ENCODE data around the gene ENTPD7. TPM values are rescaled to one million over a fixed set of nuclear protein-coding genes. Genes with fewer than 3 reads are reported as not detected.

Gene ENTPD7
- total and polyA plus RNA-seq, 7 donors = 0.35 to 3.3 (median 1.2) TPM

GRCh38 chr10:99628923-99629624 lies 30.2 kb upstream of the ENTPD7 start:
- WGBS, 3 donors = 79 to 97% (median 89%) methylated on average over 1 of the region's 1 CpG
- no peaks in the 10 kb centered on the region for H3K27me3 ChIP-seq (ENCODE audit: insufficient read depth in 3 of 3, low read length in 2 of 3)
- DNase-seq = no peak

DNA sequence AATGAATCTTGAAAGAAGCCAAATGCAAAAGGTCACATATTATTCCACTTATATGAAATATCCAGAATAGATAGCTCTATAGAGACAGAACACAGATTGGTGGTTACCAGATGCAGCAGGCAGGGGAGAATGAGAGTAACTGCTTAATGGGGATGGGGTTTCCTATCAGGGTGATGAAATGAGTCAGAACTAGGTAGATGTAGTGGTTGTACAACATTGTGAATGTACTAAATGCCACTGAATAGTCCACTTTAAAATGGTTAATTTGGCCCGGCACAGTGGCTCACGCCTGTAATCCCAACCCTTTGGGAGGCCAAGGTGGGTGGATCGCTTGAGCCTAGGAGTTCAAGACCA lies 29.7 kb upstream of the ENTPD7 start:
- Histone ChIP-seq H3K27me3 (ENCODE audit: insufficient read depth in 3 of 3, low read length in 2 of 3) (no peaks in the 10 kb centered on the region), H3K27ac (no peak overlapping the region), H3K4me3 (no peak overlapping the region), H3K4me1 (no peaks in the 10 kb centered on the region), H3K9me3 (no peaks in the 10 kb centered on the region), H3K36me3 (ENCODE audit: insufficient read depth in 1 of 2, low read depth in 1 of 2) (no peaks in the 10 kb centered on the region)
- no peak for DNase-seq
- 53 to 99% (median 71%) methylated on average over 2 to 3 of the region's 3 CpGs for WGBS, 3 donors
- ATAC-seq = no peak
- TF ChIP-seq, protein P1, sequence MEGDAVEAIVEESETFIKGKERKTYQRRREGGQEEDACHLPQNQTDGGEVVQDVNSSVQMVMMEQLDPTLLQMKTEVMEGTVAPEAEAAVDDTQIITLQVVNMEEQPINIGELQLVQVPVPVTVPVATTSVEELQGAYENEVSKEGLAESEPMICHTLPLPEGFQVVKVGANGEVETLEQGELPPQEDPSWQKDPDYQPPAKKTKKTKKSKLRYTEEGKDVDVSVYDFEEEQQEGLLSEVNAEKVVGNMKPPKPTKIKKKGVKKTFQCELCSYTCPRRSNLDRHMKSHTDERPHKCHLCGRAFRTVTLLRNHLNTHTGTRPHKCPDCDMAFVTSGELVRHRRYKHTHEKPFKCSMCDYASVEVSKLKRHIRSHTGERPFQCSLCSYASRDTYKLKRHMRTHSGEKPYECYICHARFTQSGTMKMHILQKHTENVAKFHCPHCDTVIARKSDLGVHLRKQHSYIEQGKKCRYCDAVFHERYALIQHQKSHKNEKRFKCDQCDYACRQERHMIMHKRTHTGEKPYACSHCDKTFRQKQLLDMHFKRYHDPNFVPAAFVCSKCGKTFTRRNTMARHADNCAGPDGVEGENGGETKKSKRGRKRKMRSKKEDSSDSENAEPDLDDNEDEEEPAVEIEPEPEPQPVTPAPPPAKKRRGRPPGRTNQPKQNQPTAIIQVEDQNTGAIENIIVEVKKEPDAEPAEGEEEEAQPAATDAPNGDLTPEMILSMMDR (IDR thresholded peaks at IDR 0.05) = no peak
- intact Hi-C loops (cut with DNase I) = no loop called here

More at GRCh38 chr10:99628923-99629624, 30.2 kb upstream of the ENTPD7 start:
- TF ChIP-seq, protein P1 (IDR thresholded peaks at IDR 0.05) = no peak
- Histone ChIP-seq H3K9me3 (no peaks in the 10 kb centered on the region), H3K4me1 (no peaks in the 10 kb centered on the region), H3K27ac (no peak overlapping the region), H3K4me3 (no peak overlapping the region), H3K36me3 (ENCODE audit: insufficient read depth in 1 of 2, low read depth in 1 of 2) (no peaks in the 10 kb centered on the region)
- ATAC-seq = no peak
- intact Hi-C loops (cut with DNase I) = no loop called here

GRCh38 chr10:99630433-99630832 lies 28.9 kb upstream of the ENTPD7 start:
- 31 to 58% (median 38%) methylated on average over 2 of the region's 2 CpGs for WGBS, 3 donors
- intact Hi-C loops (cut with DNase I) = no loop called here
- TF ChIP-seq, protein P1 (IDR thresholded peaks at IDR 0.05) = peak; percentile 8

GRCh38 chr10:99630991-99631390 lies 28.3 kb upstream of the ENTPD7 start:
- H3K36me3 ChIP-seq (ENCODE audit: insufficient read depth in 1 of 2, low read depth in 1 of 2) = no peaks in the 10 kb centered on the region
- H3K4me3 ChIP-seq = no peak overlapping the region
- DNase-seq (no peak), ATAC-seq (no peak)
- H3K27ac ChIP-seq = no peak overlapping the region
- H3K27me3 ChIP-seq (ENCODE audit: insufficient read depth in 3 of 3, low read length in 2 of 3) = no peaks in the 10 kb centered on the region
- intact Hi-C loops (cut with DNase I) = no loop called here
- H3K9me3 ChIP-seq = no peaks in the 10 kb centered on the region
- TF ChIP-seq, protein P1 (IDR thresholded peaks at IDR 0.05) = no peak
- no peaks in the 10 kb centered on the region for H3K4me1 ChIP-seq

More at GRCh38 chr10:99630433-99630832, 28.9 kb upstream of the ENTPD7 start:
- ATAC-seq = no peak
- Histone ChIP-seq H3K4me1 (no peaks in the 10 kb centered on the region), H3K27me3 (ENCODE audit: insufficient read depth in 3 of 3, low read length in 2 of 3) (no peaks in the 10 kb centered on the region), H3K9me3 (no peaks in the 10 kb centered on the region), H3K36me3 (ENCODE audit: insufficient read depth in 1 of 2, low read depth in 1 of 2) (no peaks in the 10 kb centered on the region), H3K4me3 (no peak overlapping the region), H3K27ac (no peak overlapping the region)
- no peak for DNase-seq

- H3K9me3 ChIP-seq = no peaks in the 10 kb centered on the region
- TF ChIP-seq, protein P1 (IDR thresholded peaks at IDR 0.05) = no peak
- H3K36me3 ChIP-seq (ENCODE audit: insufficient read depth in 1 of 2, low read depth in 1 of 2) = no peaks in the 10 kb centered on the region
- no peak overlapping the region for H3K27ac ChIP-seq
- WGBS, 3 donors = 78 to 87% (median 85%) methylated on average over 3 of the region's 3 CpGs
- no peak overlapping the region for H3K4me3 ChIP-seq
- intact Hi-C loops (cut with DNase I) = no loop called here
- DNase-seq (no peak), ATAC-seq (no peak)
- H3K4me1 ChIP-seq = no peaks in the 10 kb centered on the region
- no peaks in the 10 kb centered on the region for H3K27me3 ChIP-seq (ENCODE audit: insufficient read depth in 3 of 3, low read length in 2 of 3)
Observed at GRCh38 chr10:99631496-99631895, 27.8 kb upstream of the ENTPD7 start.

All from psoas muscle (tissue), 8 donors.